ENCODE results near the gene EIF3D. TPM values are rescaled to one million over a fixed set of nuclear protein-coding genes. Genes with fewer than 3 reads are reported as not detected.

EIF3D gene
- total and polyA plus RNA-seq, 2 experiments from 2014 or later = 148 to 381 TPM

- Mint-ChIP-seq H3K27ac (no peak overlapping the region), H3K36me3 (ENCODE audit: low read depth) (no peaks in the 10 kb centered on the region; the same call in 2 of the 3 replicates), H3K27me3 (ENCODE audit: insufficient read depth, low read depth, poor library complexity) (peaks cover 3% of the 10 kb centered on the region), H3K9me3 (peaks cover 14% of the 10 kb centered on the region; the same call in 2 of the 3 replicates), H3K4me3 (no peak overlapping the region), H3K4me1 (no peaks in the 10 kb centered on the region)
- no peaks in the 10 kb centered on the region for H3K27me3 ChIP-seq (ENCODE audit: insufficient read depth)
- H2AFZ ChIP-seq = peak overlapping the region; percentile 20; the same call in 1 of the 2 replicates
- ATAC-seq (peak; percentile 24; the same call in 1 of the 3 replicates), DNase-seq (ENCODE audit: low spot score) (peak; percentile 40)
- no peak overlapping the region for H3K27ac ChIP-seq (ENCODE audit: low read depth)
- no peaks in the 10 kb centered on the region for H3F3A ChIP-seq (replicated peaks; ENCODE audit: low read depth)
- 0 out of 2 replicates have a peak, but pooled peaks cover 2% of the 10 kb centered on the region for H3K9me2 ChIP-seq (ENCODE audit: insufficient read depth)
- no peaks in the 10 kb centered on the region; the same call in none of the 2 replicates for H3K4me1 ChIP-seq (ENCODE audit: insufficient read depth)
- H3K36me3 ChIP-seq (ENCODE audit: insufficient read depth) = no peaks in the 10 kb centered on the region
- no peak overlapping the region for H3K4me2 ChIP-seq
- H3K79me2 ChIP-seq (replicated peaks; ENCODE audit: insufficient read depth) = no peaks in the 10 kb centered on the region
- no peaks in the 10 kb centered on the region for H4K20me1 ChIP-seq (replicated peaks; ENCODE audit: insufficient read depth)
- no peak for TF ChIP-seq ZNF331 (CRISPR knock-in tag; IDR thresholded peaks at IDR 0.05; ENCODE audit: low read depth)
- TF ChIP-seq ETS1 (IDR thresholded peaks at IDR 0.05) = no peak
- TF ChIP-seq CREB1 (CRISPR knock-in tag; IDR thresholded peaks at IDR 0.05; ENCODE audit: low read depth) = no peak
- no peak for TF ChIP-seq EZH2 (IDR thresholded peaks at IDR 0.05; ENCODE audit: low read depth, unreplicated experiment)
- TF ChIP-seq ZNF114 (CRISPR knock-in tag; IDR thresholded peaks at IDR 0.05) = no peak
- no peak for TF ChIP-seq POLR2AphosphoS5 (IDR thresholded peaks at IDR 0.05; ENCODE audit: low read depth)
- no peak for TF ChIP-seq STAT1 (IDR thresholded peaks at IDR 0.05; ENCODE audit: unreplicated experiment)
- TF ChIP-seq, protein P1, sequence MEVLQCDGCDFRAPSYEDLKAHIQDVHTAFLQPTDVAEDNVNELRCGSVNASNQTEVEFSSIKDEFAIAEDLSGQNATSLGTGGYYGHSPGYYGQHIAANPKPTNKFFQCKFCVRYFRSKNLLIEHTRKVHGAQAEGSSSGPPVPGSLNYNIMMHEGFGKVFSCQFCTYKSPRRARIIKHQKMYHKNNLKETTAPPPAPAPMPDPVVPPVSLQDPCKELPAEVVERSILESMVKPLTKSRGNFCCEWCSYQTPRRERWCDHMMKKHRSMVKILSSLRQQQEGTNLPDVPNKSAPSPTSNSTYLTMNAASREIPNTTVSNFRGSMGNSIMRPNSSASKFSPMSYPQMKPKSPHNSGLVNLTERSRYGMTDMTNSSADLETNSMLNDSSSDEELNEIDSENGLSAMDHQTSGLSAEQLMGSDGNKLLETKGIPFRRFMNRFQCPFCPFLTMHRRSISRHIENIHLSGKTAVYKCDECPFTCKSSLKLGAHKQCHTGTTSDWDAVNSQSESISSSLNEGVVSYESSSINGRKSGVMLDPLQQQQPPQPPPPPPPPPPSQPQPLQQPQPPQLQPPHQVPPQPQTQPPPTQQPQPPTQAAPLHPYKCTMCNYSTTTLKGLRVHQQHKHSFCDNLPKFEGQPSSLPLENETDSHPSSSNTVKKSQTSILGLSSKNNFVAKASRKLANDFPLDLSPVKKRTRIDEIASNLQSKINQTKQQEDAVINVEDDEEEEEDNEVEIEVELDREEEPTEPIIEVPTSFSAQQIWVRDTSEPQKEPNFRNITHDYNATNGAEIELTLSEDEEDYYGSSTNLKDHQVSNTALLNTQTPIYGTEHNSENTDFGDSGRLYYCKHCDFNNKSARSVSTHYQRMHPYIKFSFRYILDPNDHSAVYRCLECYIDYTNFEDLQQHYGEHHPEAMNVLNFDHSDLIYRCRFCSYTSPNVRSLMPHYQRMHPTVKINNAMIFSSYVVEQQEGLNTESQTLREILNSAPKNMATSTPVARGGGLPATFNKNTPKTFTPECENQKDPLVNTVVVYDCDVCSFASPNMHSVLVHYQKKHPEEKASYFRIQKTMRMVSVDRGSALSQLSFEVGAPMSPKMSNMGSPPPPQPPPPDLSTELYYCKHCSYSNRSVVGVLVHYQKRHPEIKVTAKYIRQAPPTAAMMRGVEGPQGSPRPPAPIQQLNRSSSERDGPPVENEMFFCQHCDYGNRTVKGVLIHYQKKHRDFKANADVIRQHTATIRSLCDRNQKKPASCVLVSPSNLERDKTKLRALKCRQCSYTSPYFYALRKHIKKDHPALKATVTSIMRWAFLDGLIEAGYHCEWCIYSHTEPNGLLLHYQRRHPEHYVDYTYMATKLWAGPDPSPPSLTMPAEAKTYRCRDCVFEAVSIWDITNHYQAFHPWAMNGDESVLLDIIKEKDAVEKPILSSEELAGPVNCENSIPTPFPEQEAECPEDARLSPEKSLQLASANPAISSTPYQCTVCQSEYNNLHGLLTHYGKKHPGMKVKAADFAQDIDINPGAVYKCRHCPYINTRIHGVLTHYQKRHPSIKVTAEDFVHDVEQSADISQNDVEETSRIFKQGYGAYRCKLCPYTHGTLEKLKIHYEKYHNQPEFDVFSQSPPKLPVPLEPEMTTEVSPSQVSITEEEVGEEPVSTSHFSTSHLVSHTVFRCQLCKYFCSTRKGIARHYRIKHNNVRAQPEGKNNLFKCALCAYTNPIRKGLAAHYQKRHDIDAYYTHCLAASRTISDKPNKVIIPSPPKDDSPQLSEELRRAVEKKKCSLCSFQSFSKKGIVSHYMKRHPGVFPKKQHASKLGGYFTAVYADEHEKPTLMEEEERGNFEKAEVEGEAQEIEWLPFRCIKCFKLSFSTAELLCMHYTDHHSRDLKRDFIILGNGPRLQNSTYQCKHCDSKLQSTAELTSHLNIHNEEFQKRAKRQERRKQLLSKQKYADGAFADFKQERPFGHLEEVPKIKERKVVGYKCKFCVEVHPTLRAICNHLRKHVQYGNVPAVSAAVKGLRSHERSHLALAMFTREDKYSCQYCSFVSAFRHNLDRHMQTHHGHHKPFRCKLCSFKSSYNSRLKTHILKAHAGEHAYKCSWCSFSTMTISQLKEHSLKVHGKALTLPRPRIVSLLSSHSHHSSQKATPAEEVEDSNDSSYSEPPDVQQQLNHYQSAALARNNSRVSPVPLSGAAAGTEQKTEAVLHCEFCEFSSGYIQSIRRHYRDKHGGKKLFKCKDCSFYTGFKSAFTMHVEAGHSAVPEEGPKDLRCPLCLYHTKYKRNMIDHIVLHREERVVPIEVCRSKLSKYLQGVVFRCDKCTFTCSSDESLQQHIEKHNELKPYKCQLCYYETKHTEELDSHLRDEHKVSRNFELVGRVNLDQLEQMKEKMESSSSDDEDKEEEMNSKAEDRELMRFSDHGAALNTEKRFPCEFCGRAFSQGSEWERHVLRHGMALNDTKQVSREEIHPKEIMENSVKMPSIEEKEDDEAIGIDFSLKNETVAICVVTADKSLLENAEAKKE (CRISPR knock-in tag; IDR thresholded peaks at IDR 0.05) = no peak
- TF ChIP-seq EZH2phosphoT487 (IDR thresholded peaks at IDR 0.05; ENCODE audit: unreplicated experiment) = no peak
- no peak for TF ChIP-seq CTCF (conservative IDR thresholded peaks at IDR 0.05; ENCODE audit: low read depth in 2 of 2)
- no peak for TF ChIP-seq JUNB (IDR thresholded peaks at IDR 0.05; ENCODE audit: unreplicated experiment)
- no peak overlapping the region for H3K4me3 ChIP-seq
Measured at GRCh38 chr22:36538529-36538928, 9.6 kb upstream of the EIF3D start.

Data from GM23338 (cell line).